C4-2B (cell line): ENCODE measurements around the gene AP3S2.

ENCODE experiments used
- ZFX ChIP-seq: fragments of 450-650 bp; IDR thresholded peaks from 2 replicates; pipeline ENCODE4 v1.6.1; 2017
- TF ChIP-seq, protein P1 (sequence below): fragments of 450-650 bp; conservative IDR thresholded peaks from 2 replicates; pipeline ENCODE4 v1.5.1; 2017; ENCODE audit warnings: mild to moderate bottlenecking

DNA sequence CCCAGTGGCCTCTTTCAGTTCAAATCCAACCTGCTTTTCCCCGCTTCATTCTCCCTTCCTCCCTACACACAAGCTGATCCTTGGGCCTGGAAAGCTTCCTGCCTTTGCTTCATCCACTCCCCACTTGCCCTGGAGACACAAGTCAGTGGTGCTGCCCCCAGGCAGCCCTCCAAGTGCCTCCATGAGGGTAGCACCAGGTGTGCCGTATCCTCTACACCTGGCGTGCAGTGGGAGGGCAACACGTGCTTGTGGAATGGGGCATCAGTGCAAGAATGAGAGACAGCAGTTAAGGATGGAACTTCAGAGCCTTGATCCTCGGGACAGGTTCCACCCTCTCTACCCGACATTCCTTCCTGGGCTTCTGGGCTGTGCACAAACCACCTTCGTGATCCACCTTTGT is 83.0 kb downstream of the AP3S2 start:
- TF ChIP-seq, protein P1, sequence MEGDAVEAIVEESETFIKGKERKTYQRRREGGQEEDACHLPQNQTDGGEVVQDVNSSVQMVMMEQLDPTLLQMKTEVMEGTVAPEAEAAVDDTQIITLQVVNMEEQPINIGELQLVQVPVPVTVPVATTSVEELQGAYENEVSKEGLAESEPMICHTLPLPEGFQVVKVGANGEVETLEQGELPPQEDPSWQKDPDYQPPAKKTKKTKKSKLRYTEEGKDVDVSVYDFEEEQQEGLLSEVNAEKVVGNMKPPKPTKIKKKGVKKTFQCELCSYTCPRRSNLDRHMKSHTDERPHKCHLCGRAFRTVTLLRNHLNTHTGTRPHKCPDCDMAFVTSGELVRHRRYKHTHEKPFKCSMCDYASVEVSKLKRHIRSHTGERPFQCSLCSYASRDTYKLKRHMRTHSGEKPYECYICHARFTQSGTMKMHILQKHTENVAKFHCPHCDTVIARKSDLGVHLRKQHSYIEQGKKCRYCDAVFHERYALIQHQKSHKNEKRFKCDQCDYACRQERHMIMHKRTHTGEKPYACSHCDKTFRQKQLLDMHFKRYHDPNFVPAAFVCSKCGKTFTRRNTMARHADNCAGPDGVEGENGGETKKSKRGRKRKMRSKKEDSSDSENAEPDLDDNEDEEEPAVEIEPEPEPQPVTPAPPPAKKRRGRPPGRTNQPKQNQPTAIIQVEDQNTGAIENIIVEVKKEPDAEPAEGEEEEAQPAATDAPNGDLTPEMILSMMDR: no peak
- no peak for TF ChIP-seq ZFX
